Epithelial cell of prostate (primary cell): ENCODE results near the gene SUSD1.
A peak's percentile ranks its signal among the peaks of the same experiment; 100 is the strongest.

Experiments
- DNase-seq: peaks from one replicate; pipeline ENCODE4 v3.0.0-alpha.2; 2011; ENCODE audit warnings: low read depth, low spot score
- H3K27ac ChIP-seq: fragments of 450-650 bp; 2 replicates; pipeline ENCODE4 v1.5.1; 2017; ENCODE audit warnings: mild to moderate bottlenecking

The SUSD1 gene

DNA sequence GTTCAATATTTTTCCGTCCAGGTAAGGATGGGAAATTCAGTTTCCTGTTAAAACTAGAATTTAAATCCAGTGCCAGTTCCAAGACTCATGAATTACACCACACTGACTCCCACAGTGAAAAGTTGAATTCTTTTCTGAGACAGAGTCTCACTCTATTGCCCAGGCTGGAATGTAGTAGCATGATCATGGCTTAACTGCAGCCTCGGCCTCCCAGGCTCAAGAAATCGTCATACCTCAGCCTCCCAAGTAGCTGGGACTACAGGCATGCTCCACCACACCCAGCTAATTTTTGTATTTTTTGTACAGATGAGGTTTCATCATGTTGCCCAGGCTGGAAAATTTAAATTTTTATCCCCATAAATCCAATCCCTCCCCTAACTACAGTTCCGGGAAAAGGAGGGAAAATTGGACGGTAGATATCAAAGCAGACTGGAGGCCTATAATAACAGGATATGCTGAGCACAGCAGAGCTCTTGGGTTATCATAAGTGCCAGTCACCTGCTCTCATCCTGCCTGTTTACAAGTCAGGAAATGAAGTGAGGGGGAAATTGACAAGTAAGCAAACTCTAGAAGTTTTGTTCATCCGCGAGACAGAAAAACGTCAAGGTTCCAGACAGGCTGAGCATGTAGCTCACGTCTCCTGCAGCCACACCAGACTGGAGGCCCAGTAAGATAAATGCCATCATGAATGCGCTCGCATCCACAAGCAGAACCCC, 172.8 kb downstream of the SUSD1 start:
- DNase-seq, result no peak
- no peak overlapping the region for H3K27ac ChIP-seq

GRCh38 chr9:112000743-112001142, 174.4 kb downstream of the SUSD1 start:
- DNase-seq, result no peak
- H3K27ac ChIP-seq, result no peak overlapping the region

DNA sequence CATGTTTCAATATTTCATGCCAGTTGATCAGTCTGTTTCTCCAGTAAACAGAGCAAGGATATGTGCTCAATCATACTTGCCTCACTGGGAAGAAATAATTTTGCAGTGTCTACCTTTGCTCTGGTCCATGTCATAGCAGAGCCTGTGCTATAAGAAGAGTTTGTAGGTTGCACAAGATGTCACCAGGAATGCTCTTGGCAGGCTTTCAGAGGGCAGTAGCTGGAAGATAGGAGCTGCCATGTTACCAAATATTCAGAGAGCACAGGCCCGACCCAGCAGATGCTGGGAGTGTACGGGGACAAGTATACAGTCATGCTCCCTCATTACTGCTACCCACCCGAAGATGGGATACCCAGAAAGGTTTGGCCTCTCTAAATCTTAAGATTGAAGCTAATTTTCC, 175.8 kb downstream of the SUSD1 start:
- no peak overlapping the region for H3K27ac ChIP-seq
- no peak for DNase-seq

- no peak for DNase-seq
- no peak overlapping the region for H3K27ac ChIP-seq
These were observed 177.3 kb downstream of the SUSD1 start for GRCh38 chr9:111997831-111998230.

DNA sequence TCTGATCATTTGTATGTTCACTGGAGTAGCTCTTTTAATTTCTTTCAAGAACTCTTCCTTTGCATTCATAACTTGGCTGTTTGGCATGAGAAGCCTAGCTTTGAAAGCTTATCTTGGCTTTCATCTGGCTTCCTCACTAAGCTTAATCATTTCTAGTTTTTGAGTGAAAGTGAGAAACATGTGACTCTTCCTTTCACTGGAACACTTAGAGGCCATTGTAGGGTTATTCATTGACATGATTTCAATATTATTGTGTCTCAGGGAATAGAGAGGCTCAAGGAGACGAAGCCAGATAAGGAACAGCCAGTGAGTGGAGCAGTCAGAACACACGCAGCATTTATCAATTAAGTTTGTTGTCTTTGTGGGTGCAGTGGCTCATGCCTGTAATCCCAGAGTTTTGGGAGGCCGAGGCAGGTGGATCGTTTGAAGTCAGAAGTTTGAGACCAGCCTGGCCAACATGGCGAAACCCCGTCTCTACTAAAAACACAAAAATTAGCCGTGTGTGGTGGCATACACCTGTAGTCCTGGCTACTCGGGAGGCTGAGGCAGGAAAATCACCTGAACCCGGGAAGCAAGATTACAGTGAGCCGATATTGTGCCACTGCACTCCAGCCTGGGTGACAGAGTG, 180.2 kb downstream of the SUSD1 start:
- no peak overlapping the region for H3K27ac ChIP-seq
- DNase-seq, result no peak

DNA sequence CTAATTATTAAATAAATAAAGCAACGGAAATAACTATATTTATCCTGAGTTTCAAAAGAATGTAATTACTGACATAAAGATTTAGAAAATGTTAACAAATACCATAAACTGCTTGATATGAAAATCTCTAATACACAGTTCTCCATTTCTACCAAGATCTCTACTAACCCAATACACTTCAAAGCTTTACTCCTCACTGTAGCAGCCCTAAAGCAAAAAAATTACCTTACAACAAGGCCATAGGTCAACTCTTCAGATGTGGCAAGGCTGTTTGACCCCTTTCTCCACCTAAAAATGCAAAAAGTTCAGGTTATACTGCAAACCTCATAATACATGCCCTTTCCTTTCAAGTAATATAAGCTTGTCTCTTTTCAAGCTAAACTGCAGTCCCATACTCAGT, 181.8 kb downstream of the SUSD1 start:
- no peak overlapping the region for H3K27ac ChIP-seq

DNA sequence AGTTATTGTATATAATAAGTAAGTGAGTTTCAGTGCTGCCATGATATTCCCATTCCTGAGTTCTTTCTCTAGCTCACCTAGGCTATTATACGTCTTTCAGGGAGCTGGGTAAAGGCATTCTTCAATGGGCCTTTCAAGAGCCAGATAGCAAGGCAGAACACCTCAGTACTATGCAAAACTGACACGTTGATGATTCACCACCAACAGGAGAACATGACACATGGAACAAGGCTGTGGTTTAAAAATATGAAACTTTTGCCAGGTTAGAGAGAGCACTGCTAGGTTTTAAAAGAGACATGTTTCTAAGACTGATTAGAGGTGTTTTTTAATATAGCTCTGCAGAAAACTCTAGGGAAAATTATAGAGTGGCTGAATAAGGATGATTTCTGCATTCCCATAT, 182.6 kb downstream of the SUSD1 start:
- peak; percentile 64 for DNase-seq
- peak overlapping the region; percentile 19 for H3K27ac ChIP-seq

More for the DNA sequence above, 181.8 kb downstream of the SUSD1 start:
- no peak for DNase-seq

DNA sequence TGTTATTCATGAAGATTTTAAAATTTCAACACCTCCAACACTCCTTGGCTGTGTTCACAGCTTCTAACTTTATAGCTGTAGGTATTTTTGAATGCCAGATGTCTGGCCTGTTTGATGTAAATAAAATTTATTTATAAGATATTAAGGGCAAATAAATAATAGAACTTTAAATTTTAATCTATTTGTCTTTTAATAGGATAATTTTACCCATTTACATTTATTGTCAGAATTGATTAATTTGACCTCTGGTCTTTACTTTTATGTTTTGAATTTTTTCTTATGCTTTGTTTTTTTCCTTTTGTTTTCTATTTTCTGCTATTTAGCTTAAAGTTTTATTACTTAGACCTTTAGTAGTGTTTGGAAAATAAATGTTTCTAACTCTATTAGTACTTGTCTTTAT, 183.9 kb downstream of the SUSD1 start:
- no peak overlapping the region for H3K27ac ChIP-seq
- no peak for DNase-seq
